ENCODE measurements around the gene BUD31.
"Not testable (repeated sequence)": the region's sequence is repeated elsewhere in the genome, so short reads cannot be mapped to it uniquely, and the experiment has no call there.

- TF ChIP-seq CTCF (IDR thresholded peaks at IDR 0.05); ZFX (IDR thresholded peaks at IDR 0.05; ENCODE audit: borderline replicate concordance): not testable (repeated sequence)
Measured at GRCh38 chr7:99379693-99380031, 29.1 kb upstream of the BUD31 start.
